ENCODE measurements around the gene BLNK. TPM values are rescaled to one million over a fixed set of nuclear protein-coding genes. Genes with fewer than 3 reads are reported as not detected.

Gene BLNK
- total and polyA plus RNA-seq, 3 donors from 2014 or later, result 1.1 to 4.5 (median 1.5) TPM

DNA sequence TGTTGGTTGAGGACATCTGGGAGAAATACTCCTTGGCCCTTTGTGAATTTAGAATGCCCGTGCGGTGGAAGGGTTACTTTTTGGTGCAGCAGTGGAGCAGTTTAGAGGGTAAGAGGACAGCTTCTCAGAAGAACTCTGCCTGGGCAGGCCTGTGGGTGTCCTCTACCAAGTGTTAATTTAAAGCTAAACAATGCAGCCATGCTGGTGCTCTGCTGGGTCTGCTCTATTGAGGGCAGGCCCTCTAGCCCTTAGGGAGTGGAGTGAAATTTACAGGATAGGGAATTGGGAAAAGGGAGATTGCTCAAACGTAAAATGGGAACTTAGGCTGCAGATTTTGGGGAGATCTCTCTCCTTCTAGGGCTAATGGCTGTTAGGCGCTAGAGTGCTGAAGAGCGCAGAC, 22.1 kb downstream of the BLNK start:
- Histone ChIP-seq H3K27me3 (no peaks in the 10 kb centered on the region), H3K9me3 (no peaks in the 10 kb centered on the region), H3K27ac (no peak overlapping the region), H3K4me3 (no peak overlapping the region), H3K36me3 (ENCODE audit: low read depth, missing control alignments) (no peaks in the 10 kb centered on the region), H3K4me1 (no peaks in the 10 kb centered on the region)
- intact Hi-C loops (cut with DNase I; ENCODE audit: low total_unique reads), result no loop called here
- DNase-seq, result no peak
- WGBS, 2 donors, result 87 to 95% methylated on average over 5 of the region's 5 CpGs
- TF ChIP-seq, protein P1, sequence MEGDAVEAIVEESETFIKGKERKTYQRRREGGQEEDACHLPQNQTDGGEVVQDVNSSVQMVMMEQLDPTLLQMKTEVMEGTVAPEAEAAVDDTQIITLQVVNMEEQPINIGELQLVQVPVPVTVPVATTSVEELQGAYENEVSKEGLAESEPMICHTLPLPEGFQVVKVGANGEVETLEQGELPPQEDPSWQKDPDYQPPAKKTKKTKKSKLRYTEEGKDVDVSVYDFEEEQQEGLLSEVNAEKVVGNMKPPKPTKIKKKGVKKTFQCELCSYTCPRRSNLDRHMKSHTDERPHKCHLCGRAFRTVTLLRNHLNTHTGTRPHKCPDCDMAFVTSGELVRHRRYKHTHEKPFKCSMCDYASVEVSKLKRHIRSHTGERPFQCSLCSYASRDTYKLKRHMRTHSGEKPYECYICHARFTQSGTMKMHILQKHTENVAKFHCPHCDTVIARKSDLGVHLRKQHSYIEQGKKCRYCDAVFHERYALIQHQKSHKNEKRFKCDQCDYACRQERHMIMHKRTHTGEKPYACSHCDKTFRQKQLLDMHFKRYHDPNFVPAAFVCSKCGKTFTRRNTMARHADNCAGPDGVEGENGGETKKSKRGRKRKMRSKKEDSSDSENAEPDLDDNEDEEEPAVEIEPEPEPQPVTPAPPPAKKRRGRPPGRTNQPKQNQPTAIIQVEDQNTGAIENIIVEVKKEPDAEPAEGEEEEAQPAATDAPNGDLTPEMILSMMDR (IDR thresholded peaks at IDR 0.05), result no peak
- no peak for TF ChIP-seq POLR2A (IDR thresholded peaks at IDR 0.05)

- intact Hi-C loops (cut with DNase I; ENCODE audit: low total_unique reads), result no loop called here
- TF ChIP-seq, protein P1 (IDR thresholded peaks at IDR 0.05), result no peak
- no peak for TF ChIP-seq POLR2A (IDR thresholded peaks at IDR 0.05)
- 84 to 85% methylated on average over 7 of the region's 7 CpGs for WGBS, 2 donors
- Histone ChIP-seq H3K27ac (no peak overlapping the region), H3K4me1 (no peaks in the 10 kb centered on the region), H3K4me3 (no peak overlapping the region), H3K9me3 (no peaks in the 10 kb centered on the region), H3K27me3 (no peaks in the 10 kb centered on the region), H3K36me3 (ENCODE audit: low read depth, missing control alignments) (no peaks in the 10 kb centered on the region)
- DNase-seq, result no peak
Observed at GRCh38 chr10:96244354-96244753, 27.0 kb downstream of the BLNK start.

GRCh38 chr10:96243296-96243695, 28.1 kb downstream of the BLNK start:
- Histone ChIP-seq H3K4me3 (no peak overlapping the region), H3K36me3 (ENCODE audit: low read depth, missing control alignments) (no peaks in the 10 kb centered on the region), H3K9me3 (no peaks in the 10 kb centered on the region), H3K4me1 (no peaks in the 10 kb centered on the region), H3K27ac (no peak overlapping the region), H3K27me3 (no peaks in the 10 kb centered on the region)
- intact Hi-C loops (cut with DNase I; ENCODE audit: low total_unique reads), result no loop called here
- TF ChIP-seq, protein P1 (IDR thresholded peaks at IDR 0.05), result no peak
- no peak for TF ChIP-seq POLR2A (IDR thresholded peaks at IDR 0.05)
- 91 to 93% methylated on average over 4 of the region's 4 CpGs for WGBS, 2 donors
- DNase-seq, result no peak

DNA sequence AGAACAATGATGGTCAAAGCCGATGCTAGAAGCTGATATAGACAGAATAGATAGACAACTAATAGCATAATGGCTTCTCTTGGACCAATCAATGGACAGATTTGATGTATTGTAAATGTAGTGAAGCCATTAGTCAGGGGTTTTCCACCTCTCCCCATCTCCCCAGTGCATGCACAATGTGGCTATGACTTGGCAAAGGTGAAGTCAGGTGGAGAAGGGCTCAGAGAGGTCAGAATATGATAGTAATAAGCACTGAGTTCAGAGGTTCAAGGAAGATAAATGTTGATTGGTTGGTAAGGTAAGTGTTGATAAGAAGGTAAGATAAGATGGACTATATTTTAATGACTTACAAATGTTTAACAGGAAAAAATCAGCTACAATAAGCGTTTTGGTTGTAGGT, 28.5 kb downstream of the BLNK start:
- Histone ChIP-seq H3K4me1 (no peaks in the 10 kb centered on the region), H3K36me3 (ENCODE audit: low read depth, missing control alignments) (no peaks in the 10 kb centered on the region), H3K27ac (no peak overlapping the region), H3K4me3 (no peak overlapping the region), H3K27me3 (no peaks in the 10 kb centered on the region), H3K9me3 (no peaks in the 10 kb centered on the region)
- no peak for TF ChIP-seq POLR2A (IDR thresholded peaks at IDR 0.05)
- TF ChIP-seq, protein P1 (IDR thresholded peaks at IDR 0.05), result no peak
- DNase-seq, result no peak
- WGBS, 2 donors, result 83 to 88% methylated on average over 2 of the region's 2 CpGs
- intact Hi-C loops (cut with DNase I; ENCODE audit: low total_unique reads), result no loop called here
